Measurements from ENCODE around the gene FAM169A. TPM values are rescaled to one million over a fixed set of nuclear protein-coding genes. Genes with fewer than 3 reads are reported as not detected.
A peak's percentile ranks its signal among the peaks of the same experiment; 100 is the strongest.
"Not testable (repeated sequence)": the region's sequence is repeated elsewhere in the genome, so short reads cannot be mapped to it uniquely, and the experiment has no call there.

Gene FAM169A
- polyA plus RNA-seq, 2 donors = 0.28 to 0.29 TPM

DNA sequence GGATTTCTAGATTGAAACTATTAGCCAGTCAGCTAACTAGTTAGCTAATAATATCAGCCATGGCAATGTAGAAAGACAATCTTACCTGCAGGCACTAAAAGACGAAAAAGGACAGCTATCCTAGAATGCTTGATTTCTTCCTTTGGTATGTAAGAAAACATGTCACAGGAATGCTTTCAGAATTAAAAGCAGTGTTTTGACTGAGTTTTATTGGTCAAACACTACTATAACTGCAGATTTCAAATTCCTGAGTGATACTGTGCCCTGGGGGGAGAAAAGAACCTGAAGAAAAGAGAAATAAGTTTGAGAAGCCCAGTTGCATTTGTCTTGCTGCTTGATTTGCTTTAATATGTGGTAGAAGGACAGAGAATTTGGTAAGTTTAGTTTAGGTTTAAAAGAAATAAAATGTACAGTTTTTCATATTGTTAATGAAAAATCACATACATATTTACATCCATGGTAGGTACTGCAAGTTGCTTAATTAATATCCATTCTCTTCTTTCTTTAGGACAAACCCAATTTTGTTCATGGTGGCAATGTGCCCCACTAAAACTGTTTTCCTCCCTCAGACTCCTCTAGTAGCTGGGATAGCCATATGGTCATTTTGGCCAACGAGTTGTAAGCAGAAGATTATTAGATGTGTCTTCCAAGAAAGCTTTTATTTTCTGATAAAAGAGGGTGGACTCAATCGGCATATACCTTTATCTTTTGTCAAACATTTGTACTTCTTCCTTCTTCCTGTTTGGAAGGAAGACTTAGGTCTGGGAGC is 4.3 kb upstream of the FAM169A start:
- Histone ChIP-seq H3K27me3 (ENCODE audit: control insufficient read depth in 1 of 2, insufficient read depth in 2 of 2, low read length in 2 of 2) (no peaks in the 10 kb centered on the region), H3K27ac (ENCODE audit: low read depth in 2 of 2, low read length in 1 of 2) (no peak overlapping the region), H3K4me1 (ENCODE audit: control insufficient read depth in 2 of 2, insufficient read depth in 2 of 2, low read length in 1 of 2) (peaks cover 0 to 3% of the 10 kb centered on the region in 2 donors), H3K4me3 (ENCODE audit: low read depth in 1 of 2, low read length in 2 of 2) (no peak overlapping the region), H3K36me3 (ENCODE audit: control insufficient read depth in 2 of 2, insufficient read depth in 2 of 2, low read length in 1 of 2) (no peaks in the 10 kb centered on the region), H3K9me3 (ENCODE audit: control insufficient read depth in 2 of 2, insufficient read depth in 1 of 2, low read depth in 1 of 2, low read length in 1 of 2) (no peaks in the 10 kb centered on the region)
- 73 to 79% methylated on average over 3 of the region's 3 CpGs for WGBS, 2 donors

DNA sequence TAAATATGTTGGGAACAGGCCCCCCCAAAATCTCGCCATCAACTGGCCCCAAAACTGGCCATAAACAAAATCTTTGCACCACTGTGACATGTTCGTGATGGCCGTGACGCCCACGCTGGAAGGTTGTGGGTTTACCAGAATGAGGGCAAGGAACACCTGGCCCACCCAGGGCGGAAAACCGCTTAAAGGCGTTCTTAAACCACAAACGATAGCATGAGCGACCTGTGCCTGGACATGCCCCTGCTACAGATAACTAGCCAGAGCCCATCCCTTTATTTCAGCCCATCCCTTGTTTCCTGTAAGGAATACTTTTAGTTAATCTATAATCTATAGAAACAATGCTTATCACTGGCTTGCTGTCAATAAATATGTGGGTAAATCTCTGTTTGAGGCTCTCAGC is 3.2 kb upstream of the FAM169A start:
- WGBS, 2 donors = 65 to 79% methylated on average over 10 of the region's 10 CpGs
- H3K4me3 ChIP-seq (ENCODE audit: low read depth in 1 of 2, low read length in 2 of 2); H3K27me3 ChIP-seq (ENCODE audit: control insufficient read depth in 1 of 2, insufficient read depth in 2 of 2, low read length in 2 of 2); H3K9me3 ChIP-seq (ENCODE audit: control insufficient read depth in 2 of 2, insufficient read depth in 1 of 2, low read depth in 1 of 2, low read length in 1 of 2); H3K27ac ChIP-seq (ENCODE audit: low read depth in 2 of 2, low read length in 1 of 2); H3K4me1 ChIP-seq (ENCODE audit: control insufficient read depth in 2 of 2, insufficient read depth in 2 of 2, low read length in 1 of 2); H3K36me3 ChIP-seq (ENCODE audit: control insufficient read depth in 2 of 2, insufficient read depth in 2 of 2, low read length in 1 of 2): not testable (repeated sequence)

GRCh38 chr5:74866596-74867162 is 492 bp upstream of the FAM169A start:
- peak overlapping the region; percentile 63 to 84 for H3K4me3 ChIP-seq (ENCODE audit: low read depth in 1 of 2, low read length in 2 of 2)
- H3K27ac ChIP-seq (ENCODE audit: low read depth in 2 of 2, low read length in 1 of 2) = no peak overlapping the region
- 22% methylated on average over 37 of the region's 37 CpGs for WGBS, 2 donors
- no peaks in the 10 kb centered on the region for H3K36me3 ChIP-seq (ENCODE audit: control insufficient read depth in 2 of 2, insufficient read depth in 2 of 2, low read length in 1 of 2)
- H3K27me3 ChIP-seq (ENCODE audit: control insufficient read depth in 1 of 2, insufficient read depth in 2 of 2, low read length in 2 of 2) = no peaks in the 10 kb centered on the region
- peaks cover 0 to 3% of the 10 kb centered on the region in 2 donors for H3K4me1 ChIP-seq (ENCODE audit: control insufficient read depth in 2 of 2, insufficient read depth in 2 of 2, low read length in 1 of 2)
- H3K9me3 ChIP-seq (ENCODE audit: control insufficient read depth in 2 of 2, insufficient read depth in 1 of 2, low read depth in 1 of 2, low read length in 1 of 2) = no peaks in the 10 kb centered on the region

- WGBS, 2 donors = 15 to 16% methylated on average over 23 of the region's 23 CpGs
- Histone ChIP-seq H3K27ac (ENCODE audit: low read depth in 2 of 2, low read length in 1 of 2) (no peak overlapping the region), H3K4me3 (ENCODE audit: low read depth in 1 of 2, low read length in 2 of 2) (peak overlapping the region; percentile 63 to 84), H3K36me3 (ENCODE audit: control insufficient read depth in 2 of 2, insufficient read depth in 2 of 2, low read length in 1 of 2) (no peaks in the 10 kb centered on the region), H3K27me3 (ENCODE audit: control insufficient read depth in 1 of 2, insufficient read depth in 2 of 2, low read length in 2 of 2) (no peaks in the 10 kb centered on the region), H3K9me3 (ENCODE audit: control insufficient read depth in 2 of 2, insufficient read depth in 1 of 2, low read depth in 1 of 2, low read length in 1 of 2) (no peaks in the 10 kb centered on the region), H3K4me1 (ENCODE audit: control insufficient read depth in 2 of 2, insufficient read depth in 2 of 2, low read length in 1 of 2) (peaks cover 0 to 3% of the 10 kb centered on the region in 2 donors)
Measured at GRCh38 chr5:74865256-74865803, 857 bp downstream of the FAM169A start.

- no peaks in the 10 kb centered on the region for H3K27me3 ChIP-seq (ENCODE audit: control insufficient read depth in 1 of 2, insufficient read depth in 2 of 2, low read length in 2 of 2)
- H3K4me1 ChIP-seq (ENCODE audit: control insufficient read depth in 2 of 2, insufficient read depth in 2 of 2, low read length in 1 of 2) = peaks cover 0 to 3% of the 10 kb centered on the region in 2 donors
- H3K36me3 ChIP-seq (ENCODE audit: control insufficient read depth in 2 of 2, insufficient read depth in 2 of 2, low read length in 1 of 2) = no peaks in the 10 kb centered on the region
- no peak overlapping the region for H3K27ac ChIP-seq (ENCODE audit: low read depth in 2 of 2, low read length in 1 of 2)
- H3K9me3 ChIP-seq (ENCODE audit: control insufficient read depth in 2 of 2, insufficient read depth in 1 of 2, low read depth in 1 of 2, low read length in 1 of 2) = no peaks in the 10 kb centered on the region
- peak overlapping the region in 1 of 2 donors; percentile 84 for H3K4me3 ChIP-seq (ENCODE audit: low read depth in 1 of 2, low read length in 2 of 2)
- 42 to 49% methylated on average over 8 of the region's 8 CpGs for WGBS, 2 donors
Measured at GRCh38 chr5:74864823-74865222, 1.4 kb downstream of the FAM169A start.

DNA sequence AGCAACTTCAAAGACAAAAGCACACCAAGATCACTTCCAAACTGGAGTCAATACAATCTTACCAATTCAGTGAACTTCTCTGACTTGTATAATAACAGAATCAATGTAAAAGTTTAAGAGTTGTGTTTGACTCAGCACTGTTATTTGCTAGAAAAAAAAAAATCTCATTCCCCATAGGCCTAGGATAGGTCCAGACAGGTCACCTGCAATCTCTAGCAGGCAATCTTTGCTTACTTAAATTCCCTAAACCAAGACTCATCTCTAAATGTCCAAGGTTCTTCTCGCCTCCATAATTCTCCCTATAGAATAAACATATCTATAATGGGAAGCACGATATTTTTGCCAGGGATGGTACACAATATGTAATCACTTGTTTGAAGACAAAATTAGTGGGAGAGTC is 2.5 kb downstream of the FAM169A start:
- H3K36me3 ChIP-seq (ENCODE audit: control insufficient read depth in 2 of 2, insufficient read depth in 2 of 2, low read length in 1 of 2) = no peaks in the 10 kb centered on the region
- peaks cover 0 to 3% of the 10 kb centered on the region in 2 donors for H3K4me1 ChIP-seq (ENCODE audit: control insufficient read depth in 2 of 2, insufficient read depth in 2 of 2, low read length in 1 of 2)
- H3K9me3 ChIP-seq (ENCODE audit: control insufficient read depth in 2 of 2, insufficient read depth in 1 of 2, low read depth in 1 of 2, low read length in 1 of 2) = no peaks in the 10 kb centered on the region
- WGBS, 2 donors = 85 to 91% methylated on average over 2 of the region's 2 CpGs
- no peaks in the 10 kb centered on the region for H3K27me3 ChIP-seq (ENCODE audit: control insufficient read depth in 1 of 2, insufficient read depth in 2 of 2, low read length in 2 of 2)
- H3K4me3 ChIP-seq (ENCODE audit: low read depth in 1 of 2, low read length in 2 of 2) = no peak overlapping the region
- no peak overlapping the region for H3K27ac ChIP-seq (ENCODE audit: low read depth in 2 of 2, low read length in 1 of 2)

GRCh38 chr5:74862221-74862620 is 4.0 kb downstream of the FAM169A start:
- peaks cover 0 to 3% of the 10 kb centered on the region in 2 donors for H3K4me1 ChIP-seq (ENCODE audit: control insufficient read depth in 2 of 2, insufficient read depth in 2 of 2, low read length in 1 of 2)
- WGBS, 2 donors = 95% methylated on average over 2 of the region's 2 CpGs
- no peak overlapping the region for H3K27ac ChIP-seq (ENCODE audit: low read depth in 2 of 2, low read length in 1 of 2)
- H3K9me3 ChIP-seq (ENCODE audit: control insufficient read depth in 2 of 2, insufficient read depth in 1 of 2, low read depth in 1 of 2, low read length in 1 of 2) = no peaks in the 10 kb centered on the region
- no peak overlapping the region for H3K4me3 ChIP-seq (ENCODE audit: low read depth in 1 of 2, low read length in 2 of 2)
- H3K27me3 ChIP-seq (ENCODE audit: control insufficient read depth in 1 of 2, insufficient read depth in 2 of 2, low read length in 2 of 2) = no peaks in the 10 kb centered on the region
- no peaks in the 10 kb centered on the region for H3K36me3 ChIP-seq (ENCODE audit: control insufficient read depth in 2 of 2, insufficient read depth in 2 of 2, low read length in 1 of 2)

DNA sequence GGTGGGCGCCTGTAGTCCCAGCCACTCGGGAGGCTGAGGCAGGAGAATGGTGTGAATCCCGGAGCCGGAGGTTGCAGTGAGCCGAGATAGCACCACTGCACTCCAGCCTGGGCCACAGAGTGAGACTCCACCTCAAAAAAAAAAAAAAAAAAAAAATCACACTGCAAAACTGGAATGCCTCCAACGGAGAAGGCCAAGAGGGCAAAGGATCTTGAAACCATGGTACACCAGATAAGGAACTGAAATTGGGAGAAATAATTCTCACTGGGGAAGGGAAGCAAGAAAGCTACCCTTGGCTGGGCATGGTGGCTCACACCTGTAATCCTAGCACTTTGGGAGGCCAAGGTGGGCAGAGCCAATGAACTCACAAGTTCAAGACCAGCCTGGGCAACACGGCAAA is 9.2 kb downstream of the FAM169A start:
- H3K27me3 ChIP-seq (ENCODE audit: control insufficient read depth in 1 of 2, insufficient read depth in 2 of 2, low read length in 2 of 2); H3K36me3 ChIP-seq (ENCODE audit: control insufficient read depth in 2 of 2, insufficient read depth in 2 of 2, low read length in 1 of 2); H3K4me1 ChIP-seq (ENCODE audit: control insufficient read depth in 2 of 2, insufficient read depth in 2 of 2, low read length in 1 of 2); H3K4me3 ChIP-seq (ENCODE audit: low read depth in 1 of 2, low read length in 2 of 2); H3K9me3 ChIP-seq (ENCODE audit: control insufficient read depth in 2 of 2, insufficient read depth in 1 of 2, low read depth in 1 of 2, low read length in 1 of 2); H3K27ac ChIP-seq (ENCODE audit: low read depth in 2 of 2, low read length in 1 of 2): not testable (repeated sequence)
- WGBS, 2 donors = 91 to 93% methylated on average over 7 of the region's 7 CpGs

DNA sequence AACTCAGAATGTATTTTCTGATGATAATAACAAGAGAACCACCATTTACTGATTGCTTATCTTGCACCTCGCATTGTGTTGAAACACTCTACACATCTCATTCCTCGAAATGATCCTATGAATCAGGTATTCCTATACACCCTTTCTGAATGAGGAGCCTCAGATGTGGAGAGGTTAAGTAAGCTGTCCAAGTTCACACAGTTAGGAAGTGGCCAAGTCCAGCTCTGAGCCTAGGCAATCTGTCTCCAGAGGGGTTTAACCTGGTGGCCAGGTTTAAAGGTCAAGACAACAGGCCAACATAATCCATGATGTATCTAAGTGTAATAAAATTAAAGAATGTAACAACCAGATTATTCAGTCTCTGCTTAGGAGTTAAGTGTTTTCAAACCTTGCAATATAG is 12.9 kb downstream of the FAM169A start:
- no peak overlapping the region for H3K4me3 ChIP-seq (ENCODE audit: low read depth in 1 of 2, low read length in 2 of 2)
- H3K27ac ChIP-seq (ENCODE audit: low read depth in 2 of 2, low read length in 1 of 2) = no peak overlapping the region
- no peaks in the 10 kb centered on the region for H3K36me3 ChIP-seq (ENCODE audit: control insufficient read depth in 2 of 2, insufficient read depth in 2 of 2, low read length in 1 of 2)
- 91 to 94% methylated on average over 2 of the region's 2 CpGs for WGBS, 2 donors
- peaks cover 0 to 3% of the 10 kb centered on the region in 2 donors for H3K9me3 ChIP-seq (ENCODE audit: control insufficient read depth in 2 of 2, insufficient read depth in 1 of 2, low read depth in 1 of 2, low read length in 1 of 2)
- no peaks in the 10 kb centered on the region for H3K4me1 ChIP-seq (ENCODE audit: control insufficient read depth in 2 of 2, insufficient read depth in 2 of 2, low read length in 1 of 2)
- no peaks in the 10 kb centered on the region for H3K27me3 ChIP-seq (ENCODE audit: control insufficient read depth in 1 of 2, insufficient read depth in 2 of 2, low read length in 2 of 2)

Data from esophagus (tissue), 2 donors.